Measurements from ENCODE around the gene CLPTM1L.

DNA sequence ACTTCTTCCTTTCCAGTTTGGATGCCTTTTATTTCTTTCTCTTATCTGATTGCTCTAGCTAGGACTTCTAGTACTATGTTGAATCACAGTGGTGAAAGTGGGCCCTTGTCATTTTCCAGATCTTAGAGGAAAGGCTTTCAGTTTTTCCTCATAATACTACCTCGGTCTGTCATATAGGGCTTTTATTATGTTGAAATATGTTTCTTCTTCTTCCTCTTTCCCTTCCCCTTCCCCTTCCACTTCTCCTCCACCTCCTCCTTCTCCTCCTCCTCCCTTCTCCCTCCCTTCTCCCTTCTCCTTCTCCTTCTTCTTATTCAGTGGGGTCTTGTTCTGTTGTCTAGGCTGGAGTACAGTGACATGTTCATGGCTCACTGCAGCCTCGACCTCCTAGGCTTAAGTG, 40.9 kb downstream of the CLPTM1L start:
- TF ChIP-seq POLR2AphosphoS5 (IDR thresholded peaks at IDR 0.05), result no peak
- TF ChIP-seq, protein P1, sequence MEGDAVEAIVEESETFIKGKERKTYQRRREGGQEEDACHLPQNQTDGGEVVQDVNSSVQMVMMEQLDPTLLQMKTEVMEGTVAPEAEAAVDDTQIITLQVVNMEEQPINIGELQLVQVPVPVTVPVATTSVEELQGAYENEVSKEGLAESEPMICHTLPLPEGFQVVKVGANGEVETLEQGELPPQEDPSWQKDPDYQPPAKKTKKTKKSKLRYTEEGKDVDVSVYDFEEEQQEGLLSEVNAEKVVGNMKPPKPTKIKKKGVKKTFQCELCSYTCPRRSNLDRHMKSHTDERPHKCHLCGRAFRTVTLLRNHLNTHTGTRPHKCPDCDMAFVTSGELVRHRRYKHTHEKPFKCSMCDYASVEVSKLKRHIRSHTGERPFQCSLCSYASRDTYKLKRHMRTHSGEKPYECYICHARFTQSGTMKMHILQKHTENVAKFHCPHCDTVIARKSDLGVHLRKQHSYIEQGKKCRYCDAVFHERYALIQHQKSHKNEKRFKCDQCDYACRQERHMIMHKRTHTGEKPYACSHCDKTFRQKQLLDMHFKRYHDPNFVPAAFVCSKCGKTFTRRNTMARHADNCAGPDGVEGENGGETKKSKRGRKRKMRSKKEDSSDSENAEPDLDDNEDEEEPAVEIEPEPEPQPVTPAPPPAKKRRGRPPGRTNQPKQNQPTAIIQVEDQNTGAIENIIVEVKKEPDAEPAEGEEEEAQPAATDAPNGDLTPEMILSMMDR (IDR thresholded peaks at IDR 0.05), result no peak
